ENCODE data around the gene PIK3C2G. TPM values are rescaled to one million over a fixed set of nuclear protein-coding genes. Genes with fewer than 3 reads are reported as not detected.

The PIK3C2G gene
- total RNA-seq, 1 donor from 2014 or later: 0.69 TPM

GRCh38 chr12:18581232-18581962 lies 320.1 kb downstream of the PIK3C2G start:
- Histone ChIP-seq H3K4me1 (no peaks in the 10 kb centered on the region), H3K27me3 (no peaks in the 10 kb centered on the region), H3K4me3 (no peak overlapping the region), H3K36me3 (no peaks in the 10 kb centered on the region), H3K27ac (no peak overlapping the region), H3K9me3 (no peaks in the 10 kb centered on the region)
- DNase-seq: no peak
- ATAC-seq: no peak
- intact Hi-C loops (cut with DNase I): no loop called here
- TF ChIP-seq CTCF (IDR thresholded peaks at IDR 0.05): no peak

GRCh38 chr12:18583655-18584054 lies 322.3 kb downstream of the PIK3C2G start:
- Histone ChIP-seq H3K4me1 (no peaks in the 10 kb centered on the region), H3K36me3 (no peaks in the 10 kb centered on the region), H3K27ac (no peak overlapping the region), H3K27me3 (no peaks in the 10 kb centered on the region), H3K9me3 (no peaks in the 10 kb centered on the region), H3K4me3 (no peak overlapping the region)
- intact Hi-C loops (cut with DNase I): no loop called here
- DNase-seq (no peak), ATAC-seq (no peak)
- TF ChIP-seq CTCF (IDR thresholded peaks at IDR 0.05): no peak

GRCh38 chr12:18586581-18586980 lies 325.3 kb downstream of the PIK3C2G start:
- Histone ChIP-seq H3K27ac (no peak overlapping the region), H3K36me3 (no peaks in the 10 kb centered on the region), H3K27me3 (no peaks in the 10 kb centered on the region), H3K9me3 (no peaks in the 10 kb centered on the region), H3K4me1 (no peaks in the 10 kb centered on the region), H3K4me3 (no peak overlapping the region)
- intact Hi-C loops (cut with DNase I): no loop called here
- ATAC-seq (no peak), DNase-seq (no peak)
- no peak for TF ChIP-seq CTCF (IDR thresholded peaks at IDR 0.05)

- intact Hi-C loops (cut with DNase I): no loop called here
- DNase-seq: no peak
- no peak overlapping the region for H3K4me3 ChIP-seq
- H3K27ac ChIP-seq: no peak overlapping the region
- no peaks in the 10 kb centered on the region for H3K36me3 ChIP-seq
- H3K4me1 ChIP-seq: no peaks in the 10 kb centered on the region
- no peaks in the 10 kb centered on the region for H3K9me3 ChIP-seq
- no peaks in the 10 kb centered on the region for H3K27me3 ChIP-seq
- TF ChIP-seq CTCF (IDR thresholded peaks at IDR 0.05): no peak
- no peak for ATAC-seq
These were observed 328.0 kb downstream of the PIK3C2G start for GRCh38 chr12:18589316-18589715.

- DNase-seq (no peak), ATAC-seq (no peak)
These were observed 330.2 kb downstream of the PIK3C2G start for GRCh38 chr12:18591473-18591872.

More at GRCh38 chr12:18591473-18591872, 330.2 kb downstream of the PIK3C2G start:
- Histone ChIP-seq H3K36me3 (no peaks in the 10 kb centered on the region), H3K27me3 (no peaks in the 10 kb centered on the region), H3K4me1 (no peaks in the 10 kb centered on the region), H3K4me3 (no peak overlapping the region), H3K9me3 (no peaks in the 10 kb centered on the region), H3K27ac (no peak overlapping the region)
- no peak for TF ChIP-seq CTCF (IDR thresholded peaks at IDR 0.05)
- intact Hi-C loops (cut with DNase I): no loop called here

Measured in upper lobe of right lung (tissue), 1 donor.